ENCODE data around the gene SLC16A14. TPM values are rescaled to one million over a fixed set of nuclear protein-coding genes. Genes with fewer than 3 reads are reported as not detected.

Gene SLC16A14
- total RNA-seq, 2 donors from 2014 or later, result 0.78 to 0.99 TPM

- TF ChIP-seq CTCF (IDR thresholded peaks at IDR 0.05) (no peak), POLR2A (IDR thresholded peaks at IDR 0.05) (no peak)
- intact Hi-C loops (cut with DNase I), result no loop called here
- no peaks in the 10 kb centered on the region for H3K4me1 ChIP-seq
- H3K9me3 ChIP-seq, result no peaks in the 10 kb centered on the region
- no peaks in the 10 kb centered on the region for H3K36me3 ChIP-seq (replicated peaks in 1 of 2; ENCODE audit: insufficient read depth in 1 of 2, low read depth in 2 of 2)
- DNase-seq (no peak), ATAC-seq (no peak)
- no peaks in the 10 kb centered on the region for H3K27me3 ChIP-seq
- no peak overlapping the region for H3K4me3 ChIP-seq
- H3K27ac ChIP-seq, result no peak overlapping the region
- WGBS, 2 donors, result 86 to 90% methylated on average over 3 of the region's 3 CpGs
Observed at GRCh38 chr2:229997565-229997964, 71.2 kb downstream of the SLC16A14 start.

GRCh38 chr2:229996320-229996719, 72.4 kb downstream of the SLC16A14 start:
- 90% methylated on average over 4 of the region's 4 CpGs for WGBS, 2 donors
- H3K27me3 ChIP-seq, result no peaks in the 10 kb centered on the region
- no peak overlapping the region for H3K4me3 ChIP-seq
- DNase-seq (no peak), ATAC-seq (no peak)
- H3K27ac ChIP-seq, result no peak overlapping the region
- no peaks in the 10 kb centered on the region for H3K36me3 ChIP-seq (replicated peaks in 1 of 2; ENCODE audit: insufficient read depth in 1 of 2, low read depth in 2 of 2)
- no peaks in the 10 kb centered on the region for H3K4me1 ChIP-seq
- no peaks in the 10 kb centered on the region for H3K9me3 ChIP-seq
- TF ChIP-seq CTCF (IDR thresholded peaks at IDR 0.05) (no peak), POLR2A (IDR thresholded peaks at IDR 0.05) (no peak)
- intact Hi-C loops (cut with DNase I), result no loop called here

- DNase-seq (no peak), ATAC-seq (no peak)
- intact Hi-C loops (cut with DNase I), result no loop called here
- Histone ChIP-seq H3K36me3 (replicated peaks in 1 of 2; ENCODE audit: insufficient read depth in 1 of 2, low read depth in 2 of 2) (no peaks in the 10 kb centered on the region), H3K9me3 (no peaks in the 10 kb centered on the region), H3K4me3 (no peak overlapping the region), H3K27ac (no peak overlapping the region), H3K4me1 (no peaks in the 10 kb centered on the region), H3K27me3 (no peaks in the 10 kb centered on the region)
- TF ChIP-seq CTCF (IDR thresholded peaks at IDR 0.05), result no peak
- no peak for TF ChIP-seq POLR2A (IDR thresholded peaks at IDR 0.05)
- WGBS, 2 donors, result 88 to 91% methylated on average over 6 of the region's 6 CpGs
Observed at GRCh38 chr2:229993236-229993635, 75.5 kb downstream of the SLC16A14 start.

Small RNA genes within 50 kb of the gene (small RNA-seq; reads per million reads assigned to genes)
- gene RNY4P19, result not detected

Other genes with a start within 250 kb of the SLC16A14 start
- gene TRIP12, start 146.9 kb downstream of the SLC16A14 start, total RNA-seq, result 100 to 1,000 TPM in 1 of 2 donors, 10 to 100 TPM in 1; 77.6 to 170 TPM
- gene FBXO36, start 146.4 kb downstream of the SLC16A14 start, total RNA-seq, result 1 to 10 TPM in 1 of 2 donors, under 1 TPM in 1; 0.52 to 2.0 TPM
- 10 to 100 TPM in 1 of 2 donors, 1 to 10 TPM in 1; 9.9 to 12.9 TPM for gene SP110, start 151.1 kb upstream of the SLC16A14 start, total RNA-seq
- under 1 TPM; 0.33 to 0.52 TPM for gene SP140, start 156.8 kb upstream of the SLC16A14 start, total RNA-seq